Neuronal stem cell (in vitro differentiated cells): ENCODE data around the gene ALOX5AP.

ENCODE experiments used
- DNase-seq: peaks from one replicate; pipeline ENCODE4 v3.0.0-alpha.2; 2013; ENCODE audit warnings: low spot score
- H2AFZ ChIP-seq: one replicate; pipeline ENCODE4 v1.6.1; 2013; ENCODE audit warnings: mild to moderate bottlenecking, low read length, inconsistent platforms
- H2AK5ac ChIP-seq: 2 replicates; pipeline ENCODE4 v1.6.1; 2013; ENCODE audit warnings: low read depth, mild to moderate bottlenecking, inconsistent platforms, low read length, moderate library complexity, mixed read lengths
- H2BK120ac ChIP-seq: 2 replicates; pipeline ENCODE4 v1.6.1; 2013; ENCODE audit warnings: low read depth, mild to moderate bottlenecking, inconsistent platforms, low read length, moderate library complexity, mixed read lengths
- H2BK12ac ChIP-seq: one replicate; pipeline ENCODE4 v1.6.1; 2013; ENCODE audit warnings: low read length, inconsistent platforms
- H2BK15ac ChIP-seq: 2 replicates; pipeline ENCODE4 v1.6.1; 2013; ENCODE audit warnings: mild to moderate bottlenecking, low read length, inconsistent platforms, mixed read lengths
- H2BK5ac ChIP-seq: one replicate; pipeline ENCODE4 v1.6.1; 2013; ENCODE audit warnings: inconsistent platforms, mild to moderate bottlenecking, low read length, moderate library complexity
- H3K14ac ChIP-seq: one replicate; pipeline ENCODE4 v1.6.1; 2013; ENCODE audit warnings: low read length, inconsistent platforms
- H3K18ac ChIP-seq: 2 replicates; pipeline ENCODE4 v1.6.1; 2013; ENCODE audit warnings: low read length, inconsistent platforms
- H3K23ac ChIP-seq: 2 replicates; pipeline ENCODE4 v1.6.1; 2013; ENCODE audit warnings: low read depth, mild to moderate bottlenecking, mixed read lengths, low read length, inconsistent platforms; ENCODE audit not compliant: poor library complexity
- H3K27ac ChIP-seq: replicated peaks from 3 replicates; pipeline ENCODE4 v1.5.1; 2013; ENCODE audit warnings: low read length, inconsistent platforms
- H3K27me3 ChIP-seq, 3 experiments: 2 replicates each; pipeline ENCODE4 v1.6.1; 2013; ENCODE audit warnings: low read length in 3 of 3, mild to moderate bottlenecking in 2 of 3, inconsistent platforms in 1 of 3, low read depth in 1 of 3, mixed read lengths in 1 of 3, moderate library complexity in 1 of 3; ENCODE audit not compliant: control insufficient read depth in 3 of 3, insufficient read depth in 3 of 3
- H3K36me3 ChIP-seq, 2 donors: replicated peaks in 1 of 2; 2 replicates each; pipeline ENCODE4 v1.6.1; 2013; ENCODE audit warnings: low read length in 2 of 2; ENCODE audit not compliant: control insufficient read depth in 2 of 2, insufficient read depth in 2 of 2
- H3K4ac ChIP-seq: 2 replicates; pipeline ENCODE4 v1.6.1; 2013; ENCODE audit warnings: inconsistent platforms, mild to moderate bottlenecking, low read length, moderate library complexity
- H3K4me1 ChIP-seq, 2 donors: 1 replicate in 1 of 2; 2 replicates in 1 of 2; pipeline ENCODE4 v1.6.1; 2013; ENCODE audit warnings: low read length in 2 of 2, low read depth in 1 of 2; ENCODE audit not compliant: control insufficient read depth in 2 of 2, insufficient read depth in 1 of 2
- H3K4me2 ChIP-seq: one replicate; pipeline ENCODE4 v1.6.1; 2013; ENCODE audit warnings: mild to moderate bottlenecking, low read length, inconsistent platforms; ENCODE audit not compliant: insufficient read depth, poor library complexity, severe bottlenecking
- H3K4me3 ChIP-seq, 2 donors: 2 replicates each; pipeline ENCODE4 v1.5.1; 2013; ENCODE audit warnings: low read length in 2 of 2, mild to moderate bottlenecking in 2 of 2, inconsistent platforms in 1 of 2, moderate library complexity in 1 of 2
- H3K79me1 ChIP-seq: one replicate; pipeline ENCODE4 v1.6.1; 2013; ENCODE audit warnings: low read depth, mild to moderate bottlenecking, inconsistent platforms, low read length, moderate library complexity
- H3K9ac ChIP-seq: one replicate; pipeline ENCODE4 v1.6.1; 2013; ENCODE audit warnings: mild to moderate bottlenecking, low read depth, low read length, inconsistent platforms; ENCODE audit not compliant: poor library complexity
- H3K9me3 ChIP-seq, 2 donors: replicated peaks in 1 of 2; 2 replicates each; pipeline versions ENCODE3 to v1.6.1; 2013; ENCODE audit warnings: low read length in 2 of 2, mild to moderate bottlenecking in 2 of 2, inconsistent platforms in 1 of 2, low read depth in 1 of 2, mixed read lengths in 1 of 2, moderate library complexity in 1 of 2; ENCODE audit not compliant: control insufficient read depth in 2 of 2, insufficient read depth in 1 of 2
- H4K8ac ChIP-seq: one replicate; pipeline ENCODE4 v1.6.1; 2013; ENCODE audit warnings: low read depth, mild to moderate bottlenecking, inconsistent platforms, low read length, moderate library complexity
- H4K91ac ChIP-seq: one replicate; pipeline ENCODE4 v1.6.1; 2013; ENCODE audit warnings: low read length, low read depth, mild to moderate bottlenecking, inconsistent platforms; ENCODE audit not compliant: poor library complexity
- WGBS, 2 donors: extraction: QIAGEN DNeasy Blood & Tissue Kit; methylation state at CpG; one replicate each; pipeline ENCODE4 v1.1.7; 2013; ENCODE audit warnings: missing lambda C conversion rate in 2 of 2, mixed read lengths in 1 of 2; ENCODE audit not compliant: insufficient read length in 2 of 2, insufficient replicate concordance in 1 of 2; ENCODE audit errors: extremely low coverage in 2 of 2; 5-methylcytosine and 5-hydroxymethylcytosine counted together

ALOX5AP gene

DNA sequence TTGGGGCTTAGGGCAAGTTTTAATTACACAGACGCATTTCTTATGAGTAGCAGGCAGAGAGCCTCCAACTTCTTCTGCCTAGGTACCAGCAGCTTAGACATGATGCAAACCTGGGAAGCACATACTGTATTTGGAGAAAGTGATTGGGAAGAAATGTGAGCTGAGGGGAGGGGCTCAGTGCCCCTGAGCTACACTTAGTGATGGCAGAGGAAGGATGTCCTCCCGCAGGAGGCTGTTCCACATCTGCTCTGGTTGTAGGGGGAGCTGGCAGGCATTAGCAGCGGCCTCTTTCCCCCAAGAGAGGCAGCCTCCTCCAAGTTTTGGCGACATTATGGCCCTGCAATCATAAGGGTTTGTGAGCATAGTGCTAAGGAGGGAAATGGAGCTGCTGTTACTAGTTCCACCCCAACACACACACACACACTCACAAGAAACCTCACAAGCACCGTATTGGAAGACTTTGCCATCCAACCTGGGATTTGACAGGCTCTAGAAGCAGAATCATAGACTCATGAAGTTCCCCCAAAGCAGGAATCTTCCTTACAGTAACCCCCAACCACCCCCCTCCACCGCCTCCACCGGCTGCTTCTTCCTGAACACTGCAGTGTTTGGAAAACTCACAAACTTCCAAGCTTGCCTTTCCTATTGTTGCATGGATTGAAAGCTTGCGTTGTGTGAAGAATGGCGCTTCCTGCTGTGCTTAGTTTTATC lies 3.3 kb downstream of the ALOX5AP start:
- no peak for DNase-seq
- peaks cover 3 to 12% of the 10 kb centered on the region in 2 donors for H3K4me1 ChIP-seq
- H3K23ac ChIP-seq: no peak overlapping the region
- peak overlapping the region; percentile 21 for H3K14ac ChIP-seq
- H2AFZ ChIP-seq: peak overlapping the region; percentile 50
- no peaks in the 10 kb centered on the region for H3K79me1 ChIP-seq
- no peak overlapping the region for H2BK12ac ChIP-seq
- WGBS, 2 donors: no CpG with 5 or more reads among the region's 9 CpGs
- H3K4ac ChIP-seq: no peak overlapping the region
- no peak overlapping the region for H3K18ac ChIP-seq
- H3K27ac ChIP-seq: no peak overlapping the region
- no peak overlapping the region for H2BK5ac ChIP-seq
- no peak overlapping the region for H3K4me3 ChIP-seq
- no peak overlapping the region for H3K9ac ChIP-seq
- H4K91ac ChIP-seq: no peak overlapping the region
- no peak overlapping the region for H4K8ac ChIP-seq
- no peaks in the 10 kb centered on the region for H3K9me3 ChIP-seq
- H2BK120ac ChIP-seq: no peak overlapping the region
- no peak overlapping the region for H2AK5ac ChIP-seq
- no peak overlapping the region for H2BK15ac ChIP-seq
- no peaks in the 10 kb centered on the region for H3K36me3 ChIP-seq
- no peak overlapping the region for H3K4me2 ChIP-seq
- no peaks in the 10 kb centered on the region for H3K27me3 ChIP-seq

DNA sequence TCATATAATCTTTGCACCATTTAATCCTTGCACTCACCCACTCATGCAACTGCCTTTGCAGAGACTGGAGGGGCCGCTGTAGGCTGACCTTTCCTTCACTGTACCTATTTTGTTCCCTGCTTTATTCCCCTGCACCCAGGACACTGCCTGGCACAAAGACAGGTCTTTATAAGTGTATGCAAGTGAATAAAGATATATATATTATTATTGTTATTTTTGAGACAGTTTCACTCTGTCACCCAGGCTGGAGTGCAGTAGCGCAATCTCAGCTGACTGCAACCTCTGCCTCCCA lies 3.8 kb downstream of the ALOX5AP start:
- Histone ChIP-seq H3K27me3 (no peaks in the 10 kb centered on the region), H2AK5ac (no peak overlapping the region), H3K4ac (no peak overlapping the region), H3K9me3 (no peaks in the 10 kb centered on the region), H3K4me2 (no peak overlapping the region), H4K91ac (no peak overlapping the region), H3K9ac (no peak overlapping the region), H3K27ac (no peak overlapping the region), H2BK5ac (no peak overlapping the region), H2BK15ac (no peak overlapping the region), H3K4me1 (peaks cover 3 to 12% of the 10 kb centered on the region in 2 donors), H2BK120ac (no peak overlapping the region), H3K23ac (no peak overlapping the region), H4K8ac (no peak overlapping the region), H3K79me1 (no peaks in the 10 kb centered on the region), H2AFZ (peak overlapping the region; percentile 50), H3K36me3 (no peaks in the 10 kb centered on the region), H3K4me3 (no peak overlapping the region), H3K14ac (no peak overlapping the region), H3K18ac (no peak overlapping the region), H2BK12ac (no peak overlapping the region)
- DNase-seq: no peak
- WGBS, 2 donors: no CpG with 5 or more reads among the region's 2 CpGs

DNA sequence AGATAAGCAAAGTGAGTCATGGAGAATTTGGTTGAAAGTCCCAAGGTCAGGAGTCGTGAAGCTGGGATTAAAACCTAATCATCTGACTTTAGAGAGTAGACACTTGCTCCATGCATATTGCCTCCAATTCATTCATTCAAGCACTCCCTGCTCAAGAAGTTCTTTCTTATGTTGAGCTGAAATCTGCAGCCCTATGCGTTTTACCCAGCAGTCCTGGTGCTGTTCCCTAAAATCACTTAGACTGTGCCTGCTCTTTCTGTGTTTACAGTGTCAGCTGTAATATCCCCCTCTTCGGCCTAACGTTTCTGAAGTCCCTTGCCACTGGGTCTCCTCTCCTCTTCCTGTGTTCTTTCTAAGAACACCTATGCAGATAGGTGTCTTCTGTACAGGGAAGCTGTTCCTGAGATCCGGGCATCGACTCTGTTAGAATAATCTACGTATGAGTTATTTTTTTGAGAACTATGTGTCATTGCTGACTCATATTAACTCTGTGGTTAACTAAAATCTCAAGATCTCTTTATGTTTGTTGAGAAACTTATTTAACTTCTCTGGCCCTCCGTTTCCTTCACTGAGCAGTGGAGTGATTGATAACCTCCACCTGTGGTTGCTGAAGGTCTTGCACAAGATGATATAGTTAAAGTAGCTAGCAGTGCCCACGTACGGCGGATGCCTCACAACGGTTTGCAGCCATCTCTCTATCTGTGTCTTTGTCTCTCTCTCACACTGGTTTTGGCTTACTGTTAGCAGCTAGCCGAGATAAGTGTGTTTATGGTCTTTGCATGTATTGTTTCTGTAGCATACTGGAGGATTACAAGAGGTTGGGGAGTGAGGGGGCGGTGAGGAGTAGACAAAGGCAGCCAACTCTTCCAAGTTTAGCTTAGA lies 4.7 kb downstream of the ALOX5AP start:
- Histone ChIP-seq H4K8ac (no peak overlapping the region), H3K79me1 (no peaks in the 10 kb centered on the region), H2AFZ (peak overlapping the region; percentile 66), H2AK5ac (no peak overlapping the region), H3K4me3 (no peak overlapping the region), H3K9me3 (no peaks in the 10 kb centered on the region), H3K4ac (no peak overlapping the region), H3K27ac (no peak overlapping the region), H3K27me3 (no peaks in the 10 kb centered on the region), H2BK120ac (no peak overlapping the region), H4K91ac (no peak overlapping the region), H3K23ac (no peak overlapping the region), H2BK12ac (no peak overlapping the region), H3K4me2 (no peak overlapping the region), H3K9ac (no peak overlapping the region), H3K18ac (no peak overlapping the region), H3K14ac (no peak overlapping the region), H3K36me3 (no peaks in the 10 kb centered on the region), H2BK5ac (no peak overlapping the region), H3K4me1 (peaks cover 3 to 12% of the 10 kb centered on the region in 2 donors), H2BK15ac (no peak overlapping the region)
- no CpG with 5 or more reads among the region's 14 CpGs for WGBS, 2 donors
- no peak for DNase-seq

- Histone ChIP-seq H2AK5ac (no peak overlapping the region), H3K14ac (no peak overlapping the region), H3K79me1 (no peaks in the 10 kb centered on the region), H3K18ac (no peak overlapping the region), H3K4ac (no peak overlapping the region), H3K4me1 (peaks cover 12 to 14% of the 10 kb centered on the region in 2 donors), H2BK15ac (no peak overlapping the region), H3K27ac (no peak overlapping the region), H2BK120ac (no peak overlapping the region), H3K9me3 (no peaks in the 10 kb centered on the region), H3K4me3 (no peak overlapping the region), H4K91ac (no peak overlapping the region), H3K36me3 (no peaks in the 10 kb centered on the region), H4K8ac (no peak overlapping the region), H3K23ac (no peak overlapping the region), H3K4me2 (no peak overlapping the region), H3K27me3 (no peaks in the 10 kb centered on the region), H3K9ac (no peak overlapping the region), H2BK12ac (no peak overlapping the region), H2AFZ (no peak overlapping the region), H2BK5ac (no peak overlapping the region)
- no CpG with 5 or more reads among the region's 6 CpGs for WGBS, 2 donors
- no peak for DNase-seq
These were observed 7.6 kb downstream of the ALOX5AP start for GRCh38 chr13:30742901-30743300.
